HepG2 (cell line): ENCODE measurements around the gene AHNAK. TPM values are rescaled to one million over a fixed set of nuclear protein-coding genes. Genes with fewer than 3 reads are reported as not detected.

Source experiments
- ATAC-seq: fragments of 200-7000 bp; cut with Tn5 transposase; 3 replicates; pipeline ENCODE4 v1.9.1; 2020; ENCODE audit warnings: mild to moderate bottlenecking, moderate library complexity
- BruUV-seq: library from RNA; stranded (reverse); fragments of 400-500 nt; replicated peaks from 2 replicates; lab custom pipeline; 2021; lab: Mats Ljungman, UMichigan
- CTCF ChIA-PET: fragments of 300-600 bp; formaldehyde crosslinking; extraction: SDS; loops from one replicate; lab custom pipeline; 2021; ENCODE audit warnings: low total read pairs, inconsistent platforms, low intra/inter-chr PET ratio; lab: Yijun Ruan, JAX
- POLR2A ChIA-PET: fragments of 350-600 bp; sonication (Branson Sonifier 250); formaldehyde crosslinking; loops from one replicate; lab custom pipeline; 2020; ENCODE audit warnings: antibody characterized with exemption, inconsistent platforms; lab: Yijun Ruan, JAX
- DNase-seq: peaks from one replicate; pipeline ENCODE4 v3.0.0-alpha.2; 2015; ENCODE audit warnings: low spot score
- FAIRE-seq: peaks from 3 replicates; lab custom pipeline; 2011; peaks lifted over from hg19 to GRCh38; lab: Jason Lieb, UNC
- H2AFZ ChIP-seq: one replicate; pipeline ENCODE4 v1.6.1; 2011; ENCODE audit warnings: low read length, inconsistent platforms
- H3K27ac ChIP-seq: fragments of 300-600 bp; 3 replicates; pipeline ENCODE4 v1.8.0; 2011; ENCODE audit warnings: mixed run types, mild to moderate bottlenecking, mixed read lengths, low read length, inconsistent platforms; ENCODE audit not compliant: insufficient read depth; ENCODE audit errors: extremely low read length
- H3K27me3 ChIP-seq, 2 experiments: fragments of 200-600 bp in 1 of 2; 2 replicates in 1 of 2; 3 replicates in 1 of 2; pipeline versions ENCODE4 v1.6.0 to v1.8.0; 2011; ENCODE audit warnings: low read length in 2 of 2, mild to moderate bottlenecking in 2 of 2, moderate library complexity in 2 of 2, inconsistent platforms in 1 of 2; ENCODE audit not compliant: insufficient read depth in 2 of 2, control insufficient read depth in 1 of 2
- H3K36me3 ChIP-seq, 2 experiments: fragments of 200-600 bp in 1 of 2; replicated peaks in 1 of 2; 2 replicates in 1 of 2; 3 replicates in 1 of 2; pipeline versions ENCODE4 v1.5.1 to v1.8.0; 2011; ENCODE audit warnings: low read length in 2 of 2, inconsistent platforms in 1 of 2; ENCODE audit not compliant: insufficient read depth in 2 of 2, control insufficient read depth in 1 of 2
- H3K4me1 ChIP-seq: 2 replicates; pipeline ENCODE4 v1.5.1; 2012; ENCODE audit warnings: low read length, inconsistent platforms; ENCODE audit not compliant: insufficient read depth
- H3K4me2 ChIP-seq: 2 replicates; pipeline ENCODE4 v1.6.0; 2011; ENCODE audit warnings: low read depth, low read length, inconsistent platforms
- H3K4me3 ChIP-seq, 3 experiments: fragments of 200-600 bp in 1 of 3; sonication (generic), shearing (Covaris generic) in 1 of 3; replicated peaks in 1 of 3; 2 replicates each; pipeline ENCODE4 v1.5.1; 2011 to 2016; ENCODE audit warnings: low read length in 3 of 3, inconsistent platforms in 2 of 3, low read depth in 2 of 3, mild to moderate bottlenecking in 2 of 3, control low read depth in 1 of 3, mixed read lengths in 1 of 3; ENCODE audit not compliant: insufficient read depth in 1 of 3
- H3K79me2 ChIP-seq: one replicate; pipeline ENCODE4 v1.6.1; 2011; ENCODE audit warnings: low read length, inconsistent platforms; ENCODE audit not compliant: insufficient read depth
- H3K9ac ChIP-seq: 2 replicates; pipeline ENCODE4 v1.6.0; 2011; ENCODE audit warnings: mild to moderate bottlenecking, low read depth, low read length, inconsistent platforms; ENCODE audit not compliant: insufficient read depth
- H3K9me3 ChIP-seq: 2 replicates; pipeline ENCODE4 v1.5.1; 2012; ENCODE audit warnings: mild to moderate bottlenecking, low read length
- H4K20me1 ChIP-seq: 2 replicates; pipeline ENCODE4 v1.6.0; 2011; ENCODE audit warnings: inconsistent platforms, mild to moderate bottlenecking, low read length, moderate library complexity; ENCODE audit not compliant: insufficient read depth
- CREM ChIP-seq, 2 experiments: sonication (generic) in 1 of 2; formaldehyde crosslinking in 1 of 2; IDR thresholded peaks; 2 replicates each; pipeline versions ENCODE4 v1.4.0 to v1.6.1; 2016 to 2020; ENCODE audit warnings: antibody characterized with exemption in 1 of 2, mild to moderate bottlenecking in 1 of 2, missing genetic modification reagents in 1 of 2
- EP300 ChIP-seq, 3 experiments: sonication (generic) in 1 of 3; formaldehyde crosslinking in 1 of 3; IDR thresholded peaks; 2 replicates each; pipeline versions ENCODE4 v1.5.1 to v1.6.1; 2011 to 2020; ENCODE audit warnings: low read depth in 2 of 3, low read length in 2 of 3, borderline replicate concordance in 1 of 3, improper control_type of control experiment in 1 of 3, mild to moderate bottlenecking in 1 of 3, missing genetic modification reagents in 1 of 3, moderate library complexity in 1 of 3
- ETV5 ChIP-seq: IDR thresholded peaks from 2 replicates; pipeline ENCODE4 v1.6.1; 2018; ENCODE audit warnings: missing biosample characterization, missing genetic modification reagents, inconsistent platforms, borderline replicate concordance
- FOXJ3 ChIP-seq: sonication (generic); formaldehyde crosslinking; IDR thresholded peaks from 2 replicates; pipeline ENCODE4 v1.4.0; 2020; ENCODE audit warnings: missing genetic modification reagents, mild to moderate bottlenecking, borderline replicate concordance
- GATAD2A ChIP-seq: IDR thresholded peaks from 2 replicates; pipeline ENCODE4 v1.6.1; 2016
- HDAC1 ChIP-seq: sonication (generic); formaldehyde crosslinking; IDR thresholded peaks from 2 replicates; pipeline ENCODE4 v1.5.1; 2020; ENCODE audit warnings: mild to moderate bottlenecking, missing genetic modification reagents
- HNRNPK ChIP-seq: fragments of 200-400 bp; formaldehyde crosslinking; IDR thresholded peaks from 2 replicates; pipeline ENCODE4 v1.6.1; 2018; ENCODE audit warnings: low read length, low read depth, moderate library complexity, mild to moderate bottlenecking; ENCODE audit not compliant: poor library complexity, severe bottlenecking
- MAFG ChIP-seq: sonication (generic); formaldehyde crosslinking; IDR thresholded peaks from 2 replicates; pipeline ENCODE4 v1.5.1; 2020; ENCODE audit warnings: mild to moderate bottlenecking, missing genetic modification reagents
- MED1 ChIP-seq: sonication (generic); formaldehyde crosslinking; IDR thresholded peaks from 2 replicates; pipeline ENCODE4 v1.4.0; 2020; ENCODE audit warnings: missing genetic modification reagents
- MIXL1 ChIP-seq: IDR thresholded peaks from 2 replicates; pipeline ENCODE4 v1.6.1; 2016
- PHF21A ChIP-seq: sonication (generic); formaldehyde crosslinking; IDR thresholded peaks from 2 replicates; pipeline ENCODE4 v1.5.0; 2020; ENCODE audit warnings: mild to moderate bottlenecking, missing genetic modification reagents
- RCOR2 ChIP-seq: IDR thresholded peaks from 2 replicates; pipeline ENCODE4 v1.6.1; 2016; ENCODE audit warnings: missing biosample characterization, missing genetic modification reagents
- RXRB ChIP-seq: IDR thresholded peaks from 2 replicates; pipeline ENCODE4 v1.6.1; 2016; ENCODE audit warnings: borderline replicate concordance, missing genetic modification reagents, missing compliant biosample characterization
- TFE3 ChIP-seq: IDR thresholded peaks from 2 replicates; pipeline ENCODE4 v1.6.1; 2016
- ZBTB25 ChIP-seq: IDR thresholded peaks from 2 replicates; pipeline ENCODE4 v1.6.1; 2018; ENCODE audit warnings: missing genetic modification reagents
- ZNF720 ChIP-seq: sonication (generic); formaldehyde crosslinking; IDR thresholded peaks from 2 replicates; pipeline ENCODE4 v1.4.0; 2020; ENCODE audit warnings: missing genetic modification reagents
- ZNF775 ChIP-seq: sonication (generic); formaldehyde crosslinking; IDR thresholded peaks from 2 replicates; pipeline ENCODE4 v1.4.0; 2020; ENCODE audit warnings: missing genetic modification reagents, mild to moderate bottlenecking, moderate library complexity, borderline replicate concordance
- WGBS: methylation state at CpG from one replicate; pipeline ENCODE4 v1.1.6; 2017; ENCODE audit warnings: low lambda C conversion rate; 5-methylcytosine and 5-hydroxymethylcytosine counted together
- in situ Hi-C: cut with HindIII; loops from 2 replicates; pipeline ENCODE4 v1.10.0; 2017; ENCODE audit warnings: low pct_unique_long_range_greater_than_20kb; ENCODE audit not compliant: extremely low pct_ligation_motif_present
- intact Hi-C: fragments of 100-400 bp; cut with micrococcal nuclease; formaldehyde crosslinking; loops from one replicate; pipeline ENCODE4 v1.10.0; 2022; ENCODE audit not compliant: unreplicated experiment
- polyA plus RNA-seq, 8 experiments: library from polyadenylated mRNA; depleted of rRNA in 3 of 8; stranded (reverse) in 7 of 8; unstranded in 1 of 8; fragments of >200 nt; fragmentation: Illumina TruSeq in 4 of 8; extraction: Trizol in 4 of 8; gene quantifications; 2 replicates each; pipeline versions ENCODE4 v1.2.1 to v1.2.3, GENCODE V29; 2011 to 2016; ENCODE audit warnings: low read depth in 4 of 8, missing spikeins in 1 of 8, mixed read lengths in 1 of 8; ENCODE audit not compliant: insufficient read depth in 1 of 8
- total RNA-seq, 5 experiments: library from RNA; depleted of rRNA; stranded (reverse); fragments of >200 nt; fragmentation: Illumina TruSeq; extraction: Trizol; gene quantifications; 2 replicates each; pipeline ENCODE4 v1.2.3, GENCODE V29; 2016; ENCODE audit warnings: low read depth in 1 of 5
- TF ChIP-seq, protein P1 (sequence below): IDR thresholded peaks from 2 replicates; pipeline ENCODE4 v1.4.0; 2020; ENCODE audit warnings: mild to moderate bottlenecking, missing genetic modification reagents

The AHNAK gene
- total and polyA plus RNA-seq, 2 of the 13 experiments (the other 11 are each of a cell fraction or from before 2014, with no cell fraction given): 23.4 to 25.0 TPM

DNA sequence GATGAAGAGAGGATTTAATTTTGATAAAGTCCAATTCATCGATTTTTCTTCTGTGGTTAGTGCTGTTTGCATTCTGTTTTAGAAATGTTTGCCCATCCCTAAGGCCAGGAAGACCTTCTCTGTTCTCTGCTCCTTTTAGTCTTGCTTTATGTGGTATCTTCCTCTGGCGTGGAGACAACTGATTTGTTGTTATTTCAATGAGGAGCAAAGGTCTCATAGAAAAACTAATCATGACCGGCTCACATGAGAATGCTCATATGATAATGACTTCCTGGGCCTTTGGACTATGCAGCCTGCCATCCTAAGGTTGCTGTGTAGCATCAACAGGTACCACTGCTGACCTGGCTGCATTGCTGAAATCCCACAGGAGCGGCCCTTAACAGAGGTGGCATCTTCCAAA lies 108.0 kb downstream of the AHNAK start:
- ChIA-PET CTCF (no interaction called here), POLR2A (interaction anchor here (0.6 to 0.7 kb wide), 2 partner anchors 23 to 117 kb away, joined by 3 to 4 read pairs; no protein-coding TSS in a partner anchor)
- peaks cover 64% of the 10 kb centered on the region for H3K4me1 ChIP-seq
- no peaks in the 10 kb centered on the region for H3K9me3 ChIP-seq
- no peak overlapping the region for H3K4me3 ChIP-seq
- H3K9ac ChIP-seq: no peak overlapping the region
- peak overlapping the region; percentile 41; the same call in 1 of the 2 replicates for H3K4me2 ChIP-seq
- no peaks in the 10 kb centered on the region for H3K27me3 ChIP-seq
- ATAC-seq (peak; percentile 92), FAIRE-seq (no peak), DNase-seq (peak; percentile 77)
- no peaks in the 10 kb centered on the region for H3K36me3 ChIP-seq
- H4K20me1 ChIP-seq: no peaks in the 10 kb centered on the region
- intact Hi-C loops (no loop called here), in situ Hi-C loops (no loop called here)
- H3K79me2 ChIP-seq: no peaks in the 10 kb centered on the region
- 2% methylated on average over 4 of the region's 4 CpGs for WGBS
- peak overlapping the region; percentile 23 for H3K27ac ChIP-seq
- BruUV-seq: no TSS peak
- no peak overlapping the region for H2AFZ ChIP-seq
- peak; percentile 65; the same call in 1 of the 2 replicates for TF ChIP-seq FOXJ3 (CRISPR knock-in tag)
- TF ChIP-seq ETV5 (CRISPR knock-in tag): peak; percentile 68; the same call in 1 of the 2 replicates
- TF ChIP-seq, protein P1, sequence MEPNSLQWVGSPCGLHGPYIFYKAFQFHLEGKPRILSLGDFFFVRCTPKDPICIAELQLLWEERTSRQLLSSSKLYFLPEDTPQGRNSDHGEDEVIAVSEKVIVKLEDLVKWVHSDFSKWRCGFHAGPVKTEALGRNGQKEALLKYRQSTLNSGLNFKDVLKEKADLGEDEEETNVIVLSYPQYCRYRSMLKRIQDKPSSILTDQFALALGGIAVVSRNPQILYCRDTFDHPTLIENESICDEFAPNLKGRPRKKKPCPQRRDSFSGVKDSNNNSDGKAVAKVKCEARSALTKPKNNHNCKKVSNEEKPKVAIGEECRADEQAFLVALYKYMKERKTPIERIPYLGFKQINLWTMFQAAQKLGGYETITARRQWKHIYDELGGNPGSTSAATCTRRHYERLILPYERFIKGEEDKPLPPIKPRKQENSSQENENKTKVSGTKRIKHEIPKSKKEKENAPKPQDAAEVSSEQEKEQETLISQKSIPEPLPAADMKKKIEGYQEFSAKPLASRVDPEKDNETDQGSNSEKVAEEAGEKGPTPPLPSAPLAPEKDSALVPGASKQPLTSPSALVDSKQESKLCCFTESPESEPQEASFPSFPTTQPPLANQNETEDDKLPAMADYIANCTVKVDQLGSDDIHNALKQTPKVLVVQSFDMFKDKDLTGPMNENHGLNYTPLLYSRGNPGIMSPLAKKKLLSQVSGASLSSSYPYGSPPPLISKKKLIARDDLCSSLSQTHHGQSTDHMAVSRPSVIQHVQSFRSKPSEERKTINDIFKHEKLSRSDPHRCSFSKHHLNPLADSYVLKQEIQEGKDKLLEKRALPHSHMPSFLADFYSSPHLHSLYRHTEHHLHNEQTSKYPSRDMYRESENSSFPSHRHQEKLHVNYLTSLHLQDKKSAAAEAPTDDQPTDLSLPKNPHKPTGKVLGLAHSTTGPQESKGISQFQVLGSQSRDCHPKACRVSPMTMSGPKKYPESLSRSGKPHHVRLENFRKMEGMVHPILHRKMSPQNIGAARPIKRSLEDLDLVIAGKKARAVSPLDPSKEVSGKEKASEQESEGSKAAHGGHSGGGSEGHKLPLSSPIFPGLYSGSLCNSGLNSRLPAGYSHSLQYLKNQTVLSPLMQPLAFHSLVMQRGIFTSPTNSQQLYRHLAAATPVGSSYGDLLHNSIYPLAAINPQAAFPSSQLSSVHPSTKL (CRISPR knock-in tag): peak; percentile 61
- TF ChIP-seq RCOR2 (CRISPR knock-in tag): peak; percentile 77
- peak; percentile 86 for TF ChIP-seq MED1 (CRISPR knock-in tag)
- TF ChIP-seq CREM (IDR thresholded peaks at IDR 0.05): peak; percentile 69; the same call in 1 of the 2 replicates
- TF ChIP-seq CREM (CRISPR knock-in tag; IDR thresholded peaks at IDR 0.05): no peak
- peak; percentile 61; the same call in 1 of the 2 replicates for TF ChIP-seq RXRB (CRISPR knock-in tag)
- no peak for TF ChIP-seq ZNF720 (CRISPR knock-in tag)
- peak; percentile 77; the same call in 1 of the 2 replicates for TF ChIP-seq GATAD2A
- no peak for TF ChIP-seq ZNF775 (CRISPR knock-in tag)
- peak; percentile 47; the same call in 1 of the 2 replicates for TF ChIP-seq PHF21A (CRISPR knock-in tag)
- TF ChIP-seq ZBTB25: no peak
- peak; percentile 81 for TF ChIP-seq TFE3 (CRISPR knock-in tag)
- no peak for TF ChIP-seq MAFG (CRISPR knock-in tag)
- peak in 1 of 2 experiments; percentile 61; a peak in 2 of 4 replicates for TF ChIP-seq EP300 (IDR thresholded peaks at IDR 0.05; ENCODE audit: low read depth in 2 of 2, low read length in 2 of 2)
- no peak for TF ChIP-seq EP300 (CRISPR knock-in tag; IDR thresholded peaks at IDR 0.05; ENCODE audit: borderline replicate concordance)
- no peak for TF ChIP-seq HNRNPK
- peak; percentile 48; the same call in 1 of the 2 replicates for TF ChIP-seq HDAC1 (CRISPR knock-in tag)
- peak; percentile 73 for TF ChIP-seq MIXL1
